Measurements from ENCODE around the gene SLC16A7. TPM values are rescaled to one million over a fixed set of nuclear protein-coding genes. Genes with fewer than 3 reads are reported as not detected.

Gene SLC16A7
- polyA plus RNA-seq, 1 of the 3 experiments (the other 2 are of a cell fraction) = not detected

GRCh38 chr12:59708064-59708463, 112.2 kb downstream of the SLC16A7 start:
- no peaks in the 10 kb centered on the region for H3K4me1 ChIP-seq (ENCODE audit: control insufficient read depth in 1 of 2, insufficient read depth in 2 of 2, low read depth in 1 of 2, low read length in 1 of 2)
- no peaks in the 10 kb centered on the region for H3K9me3 ChIP-seq
- TF ChIP-seq RFX5 (IDR thresholded peaks at IDR 0.05; ENCODE audit: low read length) (no peak), MAX (IDR thresholded peaks at IDR 0.05; ENCODE audit: low read depth) (no peak), FOSL2 (IDR thresholded peaks at IDR 0.05; ENCODE audit: borderline replicate concordance, low read depth) (no peak), ELF1 (IDR thresholded peaks at IDR 0.05) (no peak), SMC3 (IDR thresholded peaks at IDR 0.05; ENCODE audit: low read depth, low read length) (no peak)
- H3K27ac ChIP-seq (ENCODE audit: low read depth in 2 of 2, low read length in 1 of 2) = no peak overlapping the region
- no peaks in the 10 kb centered on the region for H3K9me2 ChIP-seq
- H3F3A ChIP-seq (replicated peaks; ENCODE audit: insufficient read depth) = no peaks in the 10 kb centered on the region
- no peak for DNase-seq
- no peak overlapping the region for H2AFZ ChIP-seq (ENCODE audit: low read depth)
- no peaks in the 10 kb centered on the region for H4K20me1 ChIP-seq (ENCODE audit: insufficient read depth)
- no peaks in the 10 kb centered on the region for H3K36me3 ChIP-seq (replicated peaks in 1 of 2; ENCODE audit: control insufficient read depth in 1 of 2, insufficient read depth in 2 of 2, low read length in 1 of 2)
- POLR2A ChIA-PET = no interaction called here
- no peak overlapping the region for H3K4me3 ChIP-seq (ENCODE audit: low read depth in 2 of 2, low read length in 1 of 2)
- no peak overlapping the region for H3K4me2 ChIP-seq
- CTCF ChIA-PET = no interaction called here
- no peak overlapping the region for H3K9ac ChIP-seq
- no peaks in the 10 kb centered on the region for H3K79me2 ChIP-seq (ENCODE audit: insufficient read depth)
- H3K27me3 ChIP-seq (ENCODE audit: insufficient read depth) = no peaks in the 10 kb centered on the region

GRCh38 chr12:59708484-59708883, 112.7 kb downstream of the SLC16A7 start:
- no peaks in the 10 kb centered on the region for H3K79me2 ChIP-seq (ENCODE audit: insufficient read depth)
- ChIA-PET POLR2A (no interaction called here), CTCF (no interaction called here)
- 3% methylated on average over 1 of the region's 1 CpG for WGBS (ENCODE audit: low lambda C conversion rate)
- no peak overlapping the region for H3K27ac ChIP-seq (ENCODE audit: low read depth in 2 of 2, low read length in 1 of 2)
- no peaks in the 10 kb centered on the region for H3K36me3 ChIP-seq (replicated peaks in 1 of 2; ENCODE audit: control insufficient read depth in 1 of 2, insufficient read depth in 2 of 2, low read length in 1 of 2)
- DNase-seq = no peak
- H4K20me1 ChIP-seq (ENCODE audit: insufficient read depth) = no peaks in the 10 kb centered on the region
- no peak overlapping the region for H3K9ac ChIP-seq
- no peaks in the 10 kb centered on the region for H3K27me3 ChIP-seq (ENCODE audit: insufficient read depth)
- H3K9me2 ChIP-seq = no peaks in the 10 kb centered on the region
- no peaks in the 10 kb centered on the region for H3K9me3 ChIP-seq
- H3F3A ChIP-seq (replicated peaks; ENCODE audit: insufficient read depth) = no peaks in the 10 kb centered on the region
- TF ChIP-seq YY1 (IDR thresholded peaks at IDR 0.05; ENCODE audit: low read depth) = no peak
- no peak for TF ChIP-seq JUND (IDR thresholded peaks at IDR 0.05)
- no peak for TF ChIP-seq CHD2 (IDR thresholded peaks at IDR 0.05; ENCODE audit: low read length, partially characterized antibody)
- no peak for TF ChIP-seq GATA2 (CRISPR knock-in tag; IDR thresholded peaks at IDR 0.05)
- TF ChIP-seq FOXM1 (IDR thresholded peaks at IDR 0.05; ENCODE audit: low read depth) = no peak
- no peak for TF ChIP-seq USF1 (IDR thresholded peaks at IDR 0.05; ENCODE audit: borderline replicate concordance, low read depth)
- no peak for TF ChIP-seq REST (IDR thresholded peaks at IDR 0.05; ENCODE audit: low read depth, low read length)
- no peak for TF ChIP-seq RXRA (IDR thresholded peaks at IDR 0.05; ENCODE audit: borderline replicate concordance, low read depth)
- no peak for TF ChIP-seq IRF3 (IDR thresholded peaks at IDR 0.05; ENCODE audit: low read depth, low read length)
- TF ChIP-seq NRF1 (IDR thresholded peaks at IDR 0.05; ENCODE audit: low read depth, low read length) = no peak
- TF ChIP-seq ZBTB33 (IDR thresholded peaks at IDR 0.05; ENCODE audit: borderline replicate concordance, low read depth) = no peak
- TF ChIP-seq MXI1 (IDR thresholded peaks at IDR 0.05; ENCODE audit: low read depth, low read length) = no peak
- H2AFZ ChIP-seq (ENCODE audit: low read depth) = no peak overlapping the region
- H3K4me1 ChIP-seq (ENCODE audit: control insufficient read depth in 1 of 2, insufficient read depth in 2 of 2, low read depth in 1 of 2, low read length in 1 of 2) = no peaks in the 10 kb centered on the region
- no peak overlapping the region for H3K4me3 ChIP-seq (ENCODE audit: low read depth in 2 of 2, low read length in 1 of 2)
- no peak overlapping the region for H3K4me2 ChIP-seq

All from SK-N-SH (cell line).